ENCODE measurements around the gene HOXC4. TPM values are rescaled to one million over a fixed set of nuclear protein-coding genes. Genes with fewer than 3 reads are reported as not detected.

HOXC4 gene
- polyA plus RNA-seq, 3 donors from 2014 or later = 0.45 to 0.99 (median 0.92) TPM

DNA sequence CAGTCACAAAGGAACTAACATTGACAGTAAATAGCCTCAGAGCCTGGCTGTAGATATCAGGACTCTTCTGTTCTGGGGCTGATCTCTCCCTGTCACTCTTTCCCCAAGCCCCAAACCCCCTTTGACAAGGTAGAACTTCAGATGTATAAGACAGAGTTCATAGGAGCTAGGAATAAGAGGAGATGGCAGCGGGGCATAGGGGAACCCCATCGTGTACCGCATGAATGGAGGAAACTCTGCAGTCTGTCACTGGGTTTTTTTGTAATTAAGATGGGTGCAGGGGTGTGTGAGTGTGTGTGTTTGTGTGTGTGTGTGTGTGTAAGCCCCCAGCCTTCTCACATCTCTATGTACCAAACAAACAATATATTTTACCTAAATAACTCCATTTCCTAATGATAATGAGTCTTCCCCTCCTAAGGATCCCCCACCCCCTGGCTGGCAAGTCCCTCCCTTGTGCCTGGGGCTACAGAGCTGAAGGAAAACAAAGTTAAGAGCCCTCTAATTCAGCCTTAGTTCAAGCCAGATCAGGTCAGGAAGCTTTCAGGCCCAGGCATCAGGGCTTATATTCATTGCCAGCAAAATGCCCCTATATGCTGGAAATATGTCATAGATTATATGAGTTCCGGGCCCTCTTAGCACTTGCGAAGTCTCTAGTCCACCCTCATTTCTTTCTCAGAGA, 9.1 kb upstream of the HOXC4 start:
- H3K4me3 Mint-ChIP-seq = no peak overlapping the region
- peaks cover 0 to 2% (median 0%) of the 10 kb centered on the region in 3 donors for H3K36me3 Mint-ChIP-seq
- peaks cover 40 to 52% (median 41%) of the 10 kb centered on the region in 3 donors for H3K27me3 Mint-ChIP-seq (ENCODE audit: low read depth in 3 of 3)
- H3K9me3 Mint-ChIP-seq = peaks cover 0 to 4% (median 0%) of the 10 kb centered on the region in 6 donors
- peaks cover 6 to 9% of the 10 kb centered on the region in 2 donors for H3K4me1 Mint-ChIP-seq
- no peak for DNase-seq
- H3K27ac Mint-ChIP-seq = no peak overlapping the region

DNA sequence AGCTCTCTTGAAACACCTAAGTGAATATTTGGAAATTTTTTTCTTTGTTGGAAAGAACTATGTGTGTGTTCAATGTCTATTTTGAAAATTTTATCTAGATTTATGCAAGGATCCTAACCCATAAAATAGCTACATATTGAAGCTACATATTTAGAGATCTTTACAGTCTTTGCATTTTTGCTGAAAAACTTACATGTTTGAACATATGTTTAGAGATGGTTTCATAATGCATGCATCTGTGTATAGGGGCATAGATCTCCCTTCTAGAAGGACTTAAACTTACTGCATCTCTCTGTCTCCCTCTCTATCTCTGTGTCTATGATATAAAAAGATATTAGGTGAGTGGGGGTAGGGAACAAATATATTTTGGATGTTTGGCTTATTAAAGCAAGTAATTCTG, 8.2 kb upstream of the HOXC4 start:
- DNase-seq = no peak
- H3K27me3 Mint-ChIP-seq (ENCODE audit: low read depth in 3 of 3) = peaks cover 46 to 50% (median 47%) of the 10 kb centered on the region in 3 donors
- peaks cover 0 to 4% (median 0%) of the 10 kb centered on the region in 3 donors for H3K36me3 Mint-ChIP-seq
- H3K27ac Mint-ChIP-seq = no peak overlapping the region
- H3K9me3 Mint-ChIP-seq = peaks cover 0 to 4% (median 0%) of the 10 kb centered on the region in 6 donors
- H3K4me1 Mint-ChIP-seq = peaks cover 15 to 16% of the 10 kb centered on the region in 2 donors
- H3K4me3 Mint-ChIP-seq = no peak overlapping the region

DNA sequence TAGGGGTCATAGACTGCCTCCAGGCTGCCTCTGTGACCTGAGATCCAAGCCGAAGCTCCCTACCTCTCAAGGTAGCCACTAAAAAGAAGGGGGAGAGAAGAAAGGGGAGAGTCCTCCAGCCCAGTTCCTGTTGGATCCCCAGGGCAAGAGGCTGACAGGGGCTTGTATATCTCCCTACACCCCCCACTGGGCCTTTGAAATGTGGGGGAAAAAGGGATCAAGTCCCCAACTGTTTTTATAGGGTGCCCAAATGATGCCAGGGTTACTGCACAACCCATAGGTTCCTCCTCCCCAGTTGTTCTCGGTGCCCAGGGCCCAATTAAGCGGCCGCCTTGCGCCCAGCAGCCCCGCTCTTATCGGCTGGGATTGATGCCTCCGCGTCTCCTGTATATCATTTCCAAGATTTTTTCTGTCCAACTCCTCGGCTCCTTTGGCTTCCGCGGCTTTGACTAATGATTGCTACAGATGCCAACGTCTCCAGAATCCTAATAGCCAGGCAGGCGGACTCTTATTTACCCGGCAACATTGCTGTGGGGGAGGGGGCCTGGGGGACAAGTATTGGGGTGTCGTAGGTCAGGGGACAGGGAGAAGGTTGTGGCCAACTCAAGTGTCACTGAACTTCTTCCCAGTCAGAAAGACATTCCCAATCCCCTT, 7.6 kb upstream of the HOXC4 start:
- no peak overlapping the region for H3K27ac Mint-ChIP-seq
- H3K9me3 Mint-ChIP-seq = peaks cover 0 to 4% (median 0%) of the 10 kb centered on the region in 6 donors
- peaks cover 48 to 54% (median 53%) of the 10 kb centered on the region in 3 donors for H3K27me3 Mint-ChIP-seq (ENCODE audit: low read depth in 3 of 3)
- peaks cover 0 to 4% (median 0%) of the 10 kb centered on the region in 3 donors for H3K36me3 Mint-ChIP-seq
- H3K4me3 Mint-ChIP-seq = no peak overlapping the region
- DNase-seq = no peak
- H3K4me1 Mint-ChIP-seq = peaks cover 20% of the 10 kb centered on the region in 2 donors

DNA sequence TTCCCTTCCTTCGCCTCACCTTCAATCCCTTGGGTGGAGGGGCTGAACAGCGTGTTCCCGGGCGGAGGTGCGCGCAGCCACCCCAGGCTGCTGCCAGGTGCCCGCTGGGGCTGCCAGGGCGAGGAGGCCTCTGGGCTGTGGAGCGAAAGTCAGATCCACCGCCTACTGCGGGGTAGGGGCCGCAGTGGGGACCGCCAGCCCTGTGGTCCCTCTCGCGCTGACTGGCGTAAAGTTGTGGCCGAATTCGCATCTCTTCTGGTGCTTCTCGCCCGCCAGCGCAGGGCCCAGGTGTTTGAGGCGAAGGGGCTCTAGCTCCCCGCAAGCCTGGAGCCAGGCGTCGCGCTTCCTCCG, 6.9 kb upstream of the HOXC4 start:
- H3K4me1 Mint-ChIP-seq = peaks cover 26 to 28% of the 10 kb centered on the region in 2 donors
- peaks cover 0 to 4% (median 0%) of the 10 kb centered on the region in 3 donors for H3K36me3 Mint-ChIP-seq
- no peak overlapping the region for H3K27ac Mint-ChIP-seq
- H3K4me3 Mint-ChIP-seq = peak overlapping the region in 2 of 5 donors; percentile 21 to 30
- no peak for DNase-seq
- peaks cover 0 to 5% (median 0%) of the 10 kb centered on the region in 6 donors for H3K9me3 Mint-ChIP-seq
- peaks cover 46 to 58% (median 56%) of the 10 kb centered on the region in 3 donors for H3K27me3 Mint-ChIP-seq (ENCODE audit: low read depth in 3 of 3)

DNA sequence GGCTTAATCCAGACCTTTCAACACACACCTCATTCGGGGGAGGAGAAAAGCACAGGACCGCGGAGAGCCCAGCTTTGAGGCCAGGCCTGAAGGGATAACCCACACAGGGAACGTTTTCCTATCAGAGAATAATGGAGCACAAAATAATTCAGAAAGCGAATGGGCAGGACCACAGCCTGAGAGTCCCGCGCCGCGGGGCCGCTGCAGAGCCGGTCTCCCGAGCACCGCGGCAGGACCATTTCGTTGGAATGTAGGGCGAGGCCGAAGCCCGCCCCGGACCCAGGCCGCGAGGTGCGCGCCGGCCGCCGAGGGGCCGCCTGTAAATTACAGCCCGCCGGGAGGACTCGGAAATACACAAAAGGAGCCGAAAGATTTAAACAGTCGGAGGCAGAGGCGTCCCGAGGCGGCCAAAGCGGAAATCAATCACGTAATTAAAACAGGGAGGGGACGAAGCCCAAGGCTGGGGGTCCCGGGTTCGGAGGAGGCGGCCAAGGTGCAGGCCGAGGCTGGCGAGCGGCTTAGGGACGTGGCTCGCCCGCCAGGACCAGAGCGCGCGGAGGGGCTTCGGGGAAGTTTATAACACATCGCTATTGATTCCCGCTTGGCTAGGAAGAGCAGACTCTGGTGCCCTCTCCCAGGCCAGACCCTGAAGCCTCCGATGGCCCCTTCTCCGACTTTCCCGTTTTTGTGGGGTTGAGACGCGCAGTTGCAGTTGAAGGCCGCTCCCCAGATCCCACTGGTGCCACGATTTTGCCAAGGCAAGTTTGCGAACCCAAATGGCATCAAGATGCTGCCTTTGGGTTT, 6.3 kb upstream of the HOXC4 start:
- no peak overlapping the region for H3K27ac Mint-ChIP-seq
- peaks cover 48 to 58% (median 56%) of the 10 kb centered on the region in 3 donors for H3K27me3 Mint-ChIP-seq (ENCODE audit: low read depth in 3 of 3)
- DNase-seq = no peak
- peaks cover 0 to 5% (median 0%) of the 10 kb centered on the region in 6 donors for H3K9me3 Mint-ChIP-seq
- H3K4me1 Mint-ChIP-seq = peaks cover 32 to 34% of the 10 kb centered on the region in 2 donors
- peaks cover 0 to 4% (median 0%) of the 10 kb centered on the region in 3 donors for H3K36me3 Mint-ChIP-seq
- H3K4me3 Mint-ChIP-seq = peak overlapping the region in 2 of 5 donors; percentile 21 to 30

DNA sequence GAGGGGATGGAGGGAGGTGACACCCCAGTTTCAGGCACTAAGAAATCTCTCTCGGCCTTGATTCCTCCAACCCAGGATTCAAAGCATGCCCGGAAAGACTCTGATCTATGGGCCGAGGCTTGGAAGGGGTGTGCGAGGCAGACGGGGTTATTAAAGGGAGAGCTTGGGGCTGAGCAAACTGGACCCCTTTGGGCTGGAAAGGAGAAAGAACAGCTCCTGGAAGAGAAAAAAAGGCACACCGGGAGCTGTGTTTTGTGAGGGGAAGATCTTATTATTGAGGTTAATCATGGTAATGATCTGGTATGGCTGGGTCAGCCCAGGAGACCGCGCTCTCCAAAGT, 5.7 kb upstream of the HOXC4 start:
- no peak overlapping the region for H3K27ac Mint-ChIP-seq

DNA sequence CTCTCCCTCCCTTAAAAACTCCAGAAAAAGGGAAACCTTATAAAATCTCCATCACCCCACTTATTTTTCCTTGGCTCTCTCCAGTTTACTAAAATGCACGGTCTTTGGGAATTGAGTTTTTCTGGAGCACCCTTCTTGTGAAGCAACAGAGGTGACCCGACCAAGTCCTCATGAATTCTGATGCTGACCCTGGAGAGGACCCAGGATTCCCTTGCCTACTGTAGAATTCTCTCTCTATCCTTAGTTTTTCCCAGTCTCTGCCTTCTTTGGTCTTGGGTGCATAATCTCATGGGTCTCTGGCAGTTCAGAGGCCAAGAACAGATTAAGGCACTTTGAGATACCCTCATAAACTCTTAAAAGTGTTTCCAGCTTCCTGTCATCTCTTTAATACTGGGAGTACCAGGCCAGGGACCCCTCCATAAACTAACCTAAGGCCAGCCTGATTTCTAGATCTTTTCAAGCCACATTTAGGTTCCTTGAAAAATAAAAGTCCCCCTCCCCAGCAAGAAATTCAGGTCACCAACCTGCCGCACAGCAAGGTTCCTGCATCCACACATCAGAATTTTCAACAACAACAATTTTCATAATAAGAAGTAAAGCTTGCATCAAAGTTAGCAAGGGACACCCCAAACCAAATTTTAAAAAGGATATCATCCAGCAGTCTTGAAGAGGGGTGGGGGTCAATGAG, 5.1 kb upstream of the HOXC4 start:
- Mint-ChIP-seq H3K4me3 (no peak overlapping the region), H3K9me3 (peaks cover 0 to 5% (median 0%) of the 10 kb centered on the region in 6 donors), H3K27ac (no peak overlapping the region), H3K36me3 (peaks cover 0 to 4% (median 0%) of the 10 kb centered on the region in 3 donors), H3K4me1 (peaks cover 41 to 46% of the 10 kb centered on the region in 2 donors), H3K27me3 (ENCODE audit: low read depth in 3 of 3) (peaks cover 48 to 60% (median 57%) of the 10 kb centered on the region in 3 donors)
- no peak for DNase-seq

More for the DNA sequence above, 5.7 kb upstream of the HOXC4 start:
- peaks cover 0 to 5% (median 0%) of the 10 kb centered on the region in 6 donors for H3K9me3 Mint-ChIP-seq
- peaks cover 0 to 4% (median 0%) of the 10 kb centered on the region in 3 donors for H3K36me3 Mint-ChIP-seq
- H3K27me3 Mint-ChIP-seq (ENCODE audit: low read depth in 3 of 3) = peaks cover 49 to 58% (median 56%) of the 10 kb centered on the region in 3 donors
- DNase-seq = no peak
- peaks cover 38 to 40% of the 10 kb centered on the region in 2 donors for H3K4me1 Mint-ChIP-seq
- H3K4me3 Mint-ChIP-seq = peak overlapping the region in 1 of 5 donors; percentile 50

DNA sequence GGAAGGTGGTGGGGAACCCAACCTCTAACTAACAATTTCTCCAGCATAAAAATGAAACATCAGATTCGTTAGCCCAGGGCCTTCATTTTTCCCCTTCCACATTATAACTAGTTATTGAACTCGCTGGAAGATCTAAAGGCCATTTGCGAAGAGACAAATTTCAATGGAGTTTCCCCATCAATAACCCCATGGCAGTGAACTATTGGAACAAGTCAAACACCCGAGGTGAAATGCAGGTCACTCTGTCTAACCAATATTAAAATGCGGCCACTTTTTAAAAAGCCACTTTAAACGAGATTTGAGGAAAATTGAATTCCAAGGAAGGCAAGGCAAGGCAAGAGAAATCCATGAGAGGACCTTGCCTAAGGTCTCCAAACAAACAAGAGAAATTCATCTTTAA, 4.5 kb upstream of the HOXC4 start:
- peaks cover 42 to 50% of the 10 kb centered on the region in 2 donors for H3K4me1 Mint-ChIP-seq
- DNase-seq = no peak
- no peak overlapping the region for H3K4me3 Mint-ChIP-seq
- peaks cover 47 to 62% (median 55%) of the 10 kb centered on the region in 3 donors for H3K27me3 Mint-ChIP-seq (ENCODE audit: low read depth in 3 of 3)
- peaks cover 0 to 4% (median 0%) of the 10 kb centered on the region in 3 donors for H3K36me3 Mint-ChIP-seq
- peaks cover 0 to 5% (median 0%) of the 10 kb centered on the region in 6 donors for H3K9me3 Mint-ChIP-seq
- H3K27ac Mint-ChIP-seq = no peak overlapping the region

DNA sequence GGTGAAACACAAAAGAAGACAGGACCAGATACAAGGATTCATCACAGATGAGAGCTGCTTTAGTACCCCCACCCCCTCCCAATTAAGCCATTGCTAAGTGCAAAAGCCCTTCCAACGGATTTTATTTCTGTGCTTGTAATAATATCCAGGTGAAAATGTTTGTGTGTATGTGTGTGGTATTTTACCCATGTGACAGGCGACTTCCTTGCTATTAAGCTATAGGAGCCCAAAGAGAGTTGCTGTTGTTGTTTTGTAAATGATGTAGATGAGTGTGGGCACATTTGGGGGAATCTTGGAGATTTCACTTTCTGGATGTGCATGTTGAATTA, 3.2 kb upstream of the HOXC4 start:
- no peak for DNase-seq
- Mint-ChIP-seq H3K4me1 (peaks cover 48 to 57% of the 10 kb centered on the region in 2 donors), H3K4me3 (peak overlapping the region in 4 of 5 donors; percentile 29 to 65 (median 53)), H3K27ac (no peak overlapping the region), H3K27me3 (ENCODE audit: low read depth in 3 of 3) (peaks cover 42 to 53% (median 47%) of the 10 kb centered on the region in 3 donors), H3K36me3 (peaks cover 0 to 4% (median 0%) of the 10 kb centered on the region in 3 donors), H3K9me3 (peaks cover 0 to 5% (median 0%) of the 10 kb centered on the region in 6 donors)

DNA sequence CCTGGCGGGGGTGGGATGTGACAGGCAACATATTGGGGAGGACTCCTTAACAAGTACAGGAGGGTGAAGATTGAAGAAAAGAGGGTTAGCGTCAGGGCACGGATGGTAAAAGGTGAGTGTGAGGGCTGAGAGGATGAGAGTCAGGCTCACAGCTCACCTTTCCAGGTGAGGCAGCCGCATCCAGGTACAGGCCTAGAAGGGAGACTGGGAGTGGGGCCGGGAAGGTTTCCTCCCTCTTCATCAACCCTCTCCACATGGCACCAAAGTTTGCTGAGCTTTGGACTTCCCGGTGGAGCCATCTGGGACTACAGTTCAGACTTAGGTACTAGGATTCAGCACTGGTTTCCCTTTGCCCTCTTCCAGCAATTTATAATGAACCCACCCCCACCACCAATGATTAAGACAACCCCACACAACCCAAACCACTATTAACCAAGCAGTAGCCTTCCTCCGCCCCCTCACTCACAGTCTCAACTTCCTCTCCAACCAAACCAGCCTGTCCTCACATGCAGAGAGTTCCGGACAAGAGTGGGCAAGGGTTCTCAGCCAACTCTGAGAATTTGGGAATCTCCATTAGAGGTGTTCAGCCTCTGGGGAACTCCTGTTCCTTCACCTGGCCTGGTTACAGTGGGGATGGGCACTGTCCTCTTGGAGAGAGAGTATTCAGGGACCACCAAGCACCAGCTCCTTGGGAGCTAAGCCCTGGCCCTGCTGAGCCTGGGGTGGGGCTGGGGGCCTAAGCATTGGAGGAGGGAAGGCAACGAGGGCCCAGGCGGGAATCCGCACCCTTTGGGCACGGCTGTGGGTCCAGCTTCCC, 2.4 kb upstream of the HOXC4 start:
- peaks cover 0 to 4% (median 0%) of the 10 kb centered on the region in 3 donors for H3K36me3 Mint-ChIP-seq
- H3K9me3 Mint-ChIP-seq = peaks cover 0 to 5% (median 0%) of the 10 kb centered on the region in 6 donors
- H3K27ac Mint-ChIP-seq = peak overlapping the region in 2 of 6 donors; percentile 25 to 85
- peak overlapping the region in 3 of 5 donors; percentile 27 to 46 (median 33) for H3K4me3 Mint-ChIP-seq
- no peak for DNase-seq
- peaks cover 50 to 56% of the 10 kb centered on the region in 2 donors for H3K4me1 Mint-ChIP-seq
- H3K27me3 Mint-ChIP-seq (ENCODE audit: low read depth in 3 of 3) = peaks cover 37 to 53% (median 43%) of the 10 kb centered on the region in 3 donors

DNA sequence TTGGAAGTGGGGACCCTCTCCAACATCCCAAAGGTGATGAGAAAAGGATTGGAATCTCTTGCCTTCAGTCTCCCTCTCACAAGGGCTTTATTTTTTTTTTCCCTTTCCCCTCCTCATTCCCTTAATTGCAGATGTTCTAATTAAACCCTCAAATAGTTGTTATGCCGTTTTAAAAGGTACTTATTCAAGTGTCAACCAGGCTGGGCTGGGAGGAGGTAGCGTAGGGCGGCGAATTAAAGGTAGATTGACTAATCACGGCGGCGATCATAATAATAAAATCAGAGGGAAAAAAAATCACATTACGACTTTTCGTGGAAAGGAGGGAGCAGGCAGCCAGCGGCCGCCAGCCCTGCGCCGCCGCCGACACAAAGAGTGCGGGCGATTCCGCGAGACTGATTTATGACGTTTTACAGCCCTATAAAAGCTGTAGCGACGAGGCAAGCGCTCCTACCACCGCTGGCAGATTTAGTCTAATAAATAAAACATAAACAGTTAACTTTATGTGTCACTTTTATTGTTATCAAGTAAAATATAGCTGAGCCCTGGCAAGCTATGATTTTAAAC, 1.7 kb upstream of the HOXC4 start:
- H3K4me3 Mint-ChIP-seq = peak overlapping the region; percentile 63 to 91 (median 84)
- H3K9me3 Mint-ChIP-seq = peaks cover 0 to 5% (median 0%) of the 10 kb centered on the region in 6 donors
- DNase-seq = no peak
- peaks cover 49 to 51% of the 10 kb centered on the region in 2 donors for H3K4me1 Mint-ChIP-seq
- peaks cover 37 to 50% (median 37%) of the 10 kb centered on the region in 3 donors for H3K27me3 Mint-ChIP-seq (ENCODE audit: low read depth in 3 of 3)
- H3K36me3 Mint-ChIP-seq = peaks cover 0 to 4% (median 0%) of the 10 kb centered on the region in 3 donors
- peak overlapping the region in 4 of 6 donors; percentile 26 to 93 (median 88) for H3K27ac Mint-ChIP-seq

DNA sequence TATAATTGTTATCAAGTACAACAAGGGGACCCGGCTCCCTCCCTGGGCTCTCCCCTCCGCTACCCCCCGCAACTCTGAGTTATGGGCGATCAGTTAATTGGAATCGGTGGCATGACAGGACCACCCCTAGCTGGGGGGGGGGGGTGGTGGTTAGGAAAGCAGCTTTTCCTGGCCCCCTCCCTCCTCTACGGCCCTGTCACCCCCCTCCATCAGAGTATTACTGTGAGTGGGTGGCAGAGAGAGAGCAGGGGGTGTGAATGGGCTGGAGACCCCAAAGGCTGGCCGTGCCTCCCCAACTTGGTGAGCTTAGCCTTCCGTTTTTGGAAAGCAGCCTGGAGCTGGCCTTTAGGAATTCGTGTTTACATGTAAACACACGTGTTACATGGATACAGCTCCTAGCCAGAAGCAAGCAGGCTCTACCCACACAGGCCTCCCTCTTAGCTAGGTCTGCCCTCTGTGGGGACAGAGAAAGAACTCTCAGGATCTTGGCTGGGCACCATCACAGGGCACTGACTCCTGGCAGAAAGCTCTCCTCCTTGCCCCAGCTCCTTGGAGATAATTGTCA, 1.1 kb upstream of the HOXC4 start:
- Mint-ChIP-seq H3K4me1 (peaks cover 47 to 51% of the 10 kb centered on the region in 2 donors), H3K36me3 (peaks cover 0 to 4% (median 0%) of the 10 kb centered on the region in 3 donors), H3K27me3 (ENCODE audit: low read depth in 3 of 3) (peaks cover 36 to 50% (median 37%) of the 10 kb centered on the region in 3 donors), H3K4me3 (peak overlapping the region; percentile 82 to 91 (median 85)), H3K9me3 (peaks cover 0 to 5% (median 0%) of the 10 kb centered on the region in 6 donors), H3K27ac (peak overlapping the region; percentile 83 to 93 (median 88))
- DNase-seq = no peak
